Peyer's patch (tissue), 4 donors: Measurements from ENCODE around the gene SRPK3. TPM values are rescaled to one million over a fixed set of nuclear protein-coding genes. Genes with fewer than 3 reads are reported as not detected.
A peak's percentile ranks its signal among the peaks of the same experiment; 100 is the strongest.

Experiments used
- DNase-seq, 3 donors: peaks; one replicate each; pipeline ENCODE4 v3.0.0-alpha.2; 2017 to 2019
- H3K27ac ChIP-seq, 4 donors: fragments of 200-600 bp; sonication (generic); one replicate each; pipeline ENCODE4 v1.5.1; 2016 to 2019
- H3K27me3 ChIP-seq, 2 donors: fragments of 200-600 bp; sonication (generic); one replicate each; pipeline ENCODE4 v1.5.1; 2019
- H3K36me3 ChIP-seq, 3 donors: fragments of 200-600 bp; sonication (generic); one replicate each; pipeline ENCODE4 v1.5.1; 2016 to 2019
- H3K4me1 ChIP-seq, 4 donors: fragments of 200-600 bp; sonication (generic); one replicate each; pipeline ENCODE4 v1.5.1; 2016 to 2019
- H3K4me3 ChIP-seq, 4 donors: fragments of 200-600 bp; sonication (generic); 1 replicate in 3 of 4; 2 replicates in 1 of 4; pipeline ENCODE4 v1.5.1; 2016 to 2019; ENCODE audit warnings: mild to moderate bottlenecking in 1 of 4
- H3K9me3 ChIP-seq, 4 donors: fragments of 200-600 bp; sonication (generic); one replicate each; pipeline ENCODE4 v1.5.1; 2016 to 2019; ENCODE audit warnings: mild to moderate bottlenecking in 1 of 4
- POLR2A ChIP-seq, 2 donors: fragments of 450-650 bp; IDR thresholded peaks; one replicate each; pipeline ENCODE4 v1.5.1; 2017; ENCODE audit warnings: antibody characterized with exemption in 2 of 2, mild to moderate bottlenecking in 2 of 2, moderate library complexity in 2 of 2
- total RNA-seq, 4 donors: library from RNA; depleted of rRNA; stranded (reverse); fragments of >200 nt; gene quantifications; one replicate each; pipeline ENCODE4 v1.1.0, GENCODE V29; 2016
- TF ChIP-seq, protein P1 (sequence below), 6 experiments: fragments of 450-650 bp in 4 of 6; fragments of 200-600 bp in 2 of 6; sonication (generic) in 1 of 6; IDR thresholded peaks; one replicate each; pipeline ENCODE4 v1.5.1; 2017 to 2019; ENCODE audit warnings: antibody characterized with exemption in 6 of 6, mild to moderate bottlenecking in 3 of 6, moderate library complexity in 1 of 6

SRPK3 gene
- total RNA-seq, 4 donors from 2014 or later = 1.7 TPM; not detected in 3

DNA sequence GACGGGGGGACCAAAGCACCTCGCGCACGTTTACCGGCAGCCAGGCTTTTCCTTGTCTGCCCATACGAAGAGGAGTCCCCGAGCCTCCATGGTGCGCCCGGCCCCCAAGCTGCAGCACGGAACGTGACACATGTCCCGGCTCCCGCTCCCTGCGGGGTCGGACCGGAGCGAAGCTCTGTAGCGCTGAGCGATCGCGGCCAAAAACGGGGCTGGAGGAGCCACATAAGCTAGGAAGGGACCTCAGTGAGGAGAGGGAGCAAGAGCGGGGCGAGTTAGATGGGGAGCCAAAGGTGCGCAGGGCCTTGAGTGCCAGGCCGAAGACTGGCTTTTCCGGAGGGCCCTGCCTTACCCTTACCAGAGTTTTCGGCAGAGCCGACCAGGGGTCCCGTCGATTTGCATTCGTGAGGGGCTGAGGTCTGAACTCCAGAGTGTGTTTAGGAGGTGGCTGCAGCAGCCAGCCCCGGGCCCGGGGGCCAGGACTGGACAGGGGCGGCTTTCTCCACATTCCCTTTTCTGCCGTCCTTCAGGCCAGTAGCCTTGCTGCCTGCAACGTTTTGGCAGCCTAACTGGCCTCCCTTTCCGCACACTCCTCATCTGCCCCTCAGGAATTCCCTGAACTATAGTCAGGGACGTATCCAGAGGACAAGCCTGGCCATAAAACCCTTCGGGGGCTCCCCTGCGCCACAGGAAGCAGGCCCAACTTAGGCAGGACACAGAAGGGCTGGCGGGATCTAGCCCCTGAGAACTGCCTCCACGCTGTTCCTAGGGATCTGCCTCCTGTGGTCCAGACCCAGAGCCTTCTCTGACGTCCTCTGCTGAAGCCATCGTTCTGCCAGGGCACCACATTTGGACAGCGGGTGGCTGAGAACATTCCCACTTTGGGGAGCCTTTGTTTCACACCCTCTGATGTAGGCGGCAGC is 14.3 kb downstream of the SRPK3 start:
- Histone ChIP-seq H3K36me3 (peaks cover 0 to 20% (median 0%) of the 10 kb centered on the region in 3 donors), H3K27me3 (no peaks in the 10 kb centered on the region), H3K4me3 (peak overlapping the region; percentile 63 to 83 (median 68)), H3K9me3 (peaks cover 0 to 4% (median 0%) of the 10 kb centered on the region in 4 donors), H3K4me1 (peaks cover 0 to 20% (median 0%) of the 10 kb centered on the region in 4 donors), H3K27ac (peak overlapping the region; percentile 88 to 97 (median 94))
- TF ChIP-seq, protein P1, sequence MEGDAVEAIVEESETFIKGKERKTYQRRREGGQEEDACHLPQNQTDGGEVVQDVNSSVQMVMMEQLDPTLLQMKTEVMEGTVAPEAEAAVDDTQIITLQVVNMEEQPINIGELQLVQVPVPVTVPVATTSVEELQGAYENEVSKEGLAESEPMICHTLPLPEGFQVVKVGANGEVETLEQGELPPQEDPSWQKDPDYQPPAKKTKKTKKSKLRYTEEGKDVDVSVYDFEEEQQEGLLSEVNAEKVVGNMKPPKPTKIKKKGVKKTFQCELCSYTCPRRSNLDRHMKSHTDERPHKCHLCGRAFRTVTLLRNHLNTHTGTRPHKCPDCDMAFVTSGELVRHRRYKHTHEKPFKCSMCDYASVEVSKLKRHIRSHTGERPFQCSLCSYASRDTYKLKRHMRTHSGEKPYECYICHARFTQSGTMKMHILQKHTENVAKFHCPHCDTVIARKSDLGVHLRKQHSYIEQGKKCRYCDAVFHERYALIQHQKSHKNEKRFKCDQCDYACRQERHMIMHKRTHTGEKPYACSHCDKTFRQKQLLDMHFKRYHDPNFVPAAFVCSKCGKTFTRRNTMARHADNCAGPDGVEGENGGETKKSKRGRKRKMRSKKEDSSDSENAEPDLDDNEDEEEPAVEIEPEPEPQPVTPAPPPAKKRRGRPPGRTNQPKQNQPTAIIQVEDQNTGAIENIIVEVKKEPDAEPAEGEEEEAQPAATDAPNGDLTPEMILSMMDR (IDR thresholded peaks at IDR 0.05) = no peak
- TF ChIP-seq POLR2A (IDR thresholded peaks at IDR 0.05) = no peak
- DNase-seq = no peak

DNA sequence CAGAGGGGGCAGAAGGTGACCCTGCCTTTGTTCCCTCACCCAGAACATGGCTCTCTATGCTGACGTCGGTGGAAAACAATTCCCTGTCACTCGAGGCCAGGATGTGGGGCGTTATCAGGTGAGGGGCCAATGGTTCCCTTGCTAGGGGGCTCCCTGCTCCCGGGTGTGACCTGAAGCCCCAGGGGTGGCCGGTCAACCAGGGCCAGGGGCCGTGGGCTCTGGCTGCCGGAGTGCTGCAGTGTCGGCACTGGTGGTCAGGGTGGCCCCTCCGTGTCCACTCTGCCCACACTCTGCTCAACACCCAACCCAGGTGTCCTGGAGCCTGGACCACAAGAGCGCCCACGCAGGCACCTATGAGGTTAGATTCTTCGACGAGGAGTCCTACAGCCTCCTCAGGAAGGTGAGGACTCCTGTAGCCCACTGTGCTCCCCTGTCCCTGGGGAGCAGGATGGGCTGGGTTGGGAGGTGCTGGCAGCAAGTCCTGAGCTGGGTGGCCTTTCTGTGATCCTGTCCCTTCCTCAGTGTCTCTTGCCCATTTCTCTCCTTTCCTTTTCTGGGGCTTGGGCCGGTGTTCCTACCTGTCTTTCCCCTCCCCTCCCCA is 16.7 kb downstream of the SRPK3 start:
- peaks cover 0 to 20% (median 0%) of the 10 kb centered on the region in 3 donors for H3K36me3 ChIP-seq
- DNase-seq = no peak
- no peak for TF ChIP-seq POLR2A (IDR thresholded peaks at IDR 0.05)
- TF ChIP-seq, protein P1 (IDR thresholded peaks at IDR 0.05) = no peak

DNA sequence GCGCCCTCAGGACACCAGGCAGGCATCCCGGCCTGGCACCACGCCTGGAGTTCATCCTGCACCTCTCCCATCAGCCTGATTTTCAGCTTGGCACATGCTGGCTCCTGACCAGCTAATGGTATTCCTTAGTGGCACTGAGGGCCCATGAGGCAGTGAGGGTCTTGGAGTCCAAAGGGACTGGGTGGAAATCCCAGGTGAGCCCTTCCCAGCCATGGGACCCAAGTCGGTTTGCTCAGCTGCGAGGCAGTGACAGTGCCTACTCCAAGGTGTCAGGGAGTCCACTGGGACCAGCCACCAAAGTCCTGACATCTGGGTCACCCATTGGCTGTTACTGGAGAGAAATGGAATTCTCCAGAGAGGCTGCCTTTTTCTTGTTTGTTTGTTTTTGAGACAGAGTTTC is 18.5 kb downstream of the SRPK3 start:
- TF ChIP-seq POLR2A (IDR thresholded peaks at IDR 0.05) = no peak
- TF ChIP-seq, protein P1 (IDR thresholded peaks at IDR 0.05) = no peak
- peaks cover 0 to 2% (median 0%) of the 10 kb centered on the region in 4 donors for H3K9me3 ChIP-seq
- DNase-seq = no peak
- H3K27ac ChIP-seq = no peak overlapping the region
- H3K27me3 ChIP-seq = no peaks in the 10 kb centered on the region
- peaks cover 0 to 20% (median 0%) of the 10 kb centered on the region in 3 donors for H3K36me3 ChIP-seq
- peaks cover 0 to 9% (median 0%) of the 10 kb centered on the region in 4 donors for H3K4me1 ChIP-seq
- H3K4me3 ChIP-seq = no peak overlapping the region

More for the DNA sequence above, 16.7 kb downstream of the SRPK3 start:
- H3K4me1 ChIP-seq = peaks cover 0 to 18% (median 0%) of the 10 kb centered on the region in 4 donors
- H3K4me3 ChIP-seq = no peak overlapping the region
- no peak overlapping the region for H3K27ac ChIP-seq
- H3K27me3 ChIP-seq = no peaks in the 10 kb centered on the region
- peaks cover 0 to 4% (median 0%) of the 10 kb centered on the region in 4 donors for H3K9me3 ChIP-seq

DNA sequence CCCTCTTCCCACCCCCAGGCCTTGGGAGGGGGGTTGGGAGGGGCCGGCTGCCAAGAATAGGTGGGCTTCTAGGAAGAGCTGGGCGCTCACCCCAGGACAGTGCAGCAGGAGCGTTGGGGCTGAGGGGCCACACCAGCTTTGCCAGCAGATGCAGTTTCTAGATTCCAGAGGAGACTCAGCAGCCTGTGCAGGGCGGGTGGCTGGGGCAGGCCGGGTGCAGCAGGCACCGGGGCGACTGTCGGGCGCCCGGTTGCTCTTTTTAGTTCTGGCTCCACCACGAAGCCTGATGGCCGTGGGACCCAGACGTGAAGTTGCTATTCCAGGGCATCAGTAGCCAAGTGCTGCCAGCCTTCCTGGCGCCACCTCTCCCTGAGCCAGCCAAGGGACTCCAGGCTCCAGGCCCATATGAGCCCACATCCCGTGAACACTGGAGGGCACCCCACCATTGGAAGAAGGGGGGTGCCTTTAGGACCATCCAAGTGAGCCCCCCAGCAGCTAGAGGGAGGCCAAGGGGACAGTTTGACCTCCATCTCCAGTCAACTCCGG is 19.4 kb downstream of the SRPK3 start:
- TF ChIP-seq POLR2A (IDR thresholded peaks at IDR 0.05) = no peak
- TF ChIP-seq, protein P1 (IDR thresholded peaks at IDR 0.05) = no peak
- peaks cover 0 to 20% (median 0%) of the 10 kb centered on the region in 3 donors for H3K36me3 ChIP-seq
- no peak overlapping the region for H3K27ac ChIP-seq
- H3K27me3 ChIP-seq = no peaks in the 10 kb centered on the region
- H3K9me3 ChIP-seq = no peaks in the 10 kb centered on the region
- peaks cover 0 to 9% (median 0%) of the 10 kb centered on the region in 4 donors for H3K4me1 ChIP-seq
- no peak overlapping the region for H3K4me3 ChIP-seq
- DNase-seq = no peak

DNA sequence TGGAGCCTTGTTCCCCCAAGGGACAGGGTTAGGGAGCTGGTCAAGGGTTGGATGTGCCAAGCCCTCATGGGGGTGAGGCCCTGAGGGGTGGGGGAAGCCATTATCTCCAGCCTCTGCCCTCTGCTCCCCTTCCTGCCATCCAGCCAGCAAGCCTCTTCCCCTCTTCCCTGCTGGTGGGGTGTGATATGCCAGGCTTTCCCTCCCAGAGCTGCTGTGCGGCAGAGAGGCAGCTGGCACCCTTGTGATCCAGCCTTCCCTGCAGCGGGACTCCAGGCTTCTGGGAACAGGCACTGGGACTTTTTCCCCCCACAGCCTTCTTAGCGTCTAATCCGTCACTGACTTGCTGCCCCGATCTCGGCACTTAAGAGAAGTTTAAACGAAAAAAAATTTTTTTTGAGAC is 19.9 kb downstream of the SRPK3 start:
- TF ChIP-seq POLR2A (IDR thresholded peaks at IDR 0.05) = no peak
- TF ChIP-seq, protein P1 (IDR thresholded peaks at IDR 0.05) = no peak
- Histone ChIP-seq H3K27me3 (no peaks in the 10 kb centered on the region), H3K36me3 (peaks cover 0 to 20% (median 0%) of the 10 kb centered on the region in 3 donors), H3K27ac (no peak overlapping the region), H3K9me3 (no peaks in the 10 kb centered on the region), H3K4me3 (no peak overlapping the region), H3K4me1 (peaks cover 0 to 5% (median 0%) of the 10 kb centered on the region in 4 donors)
- DNase-seq = no peak
